ENCODE results near the gene EFNA3. TPM values are rescaled to one million over a fixed set of nuclear protein-coding genes. Genes with fewer than 3 reads are reported as not detected.

EFNA3 gene
- total and polyA plus RNA-seq, 8 donors: 0.52 to 1.2 (median 0.72) TPM

DNA sequence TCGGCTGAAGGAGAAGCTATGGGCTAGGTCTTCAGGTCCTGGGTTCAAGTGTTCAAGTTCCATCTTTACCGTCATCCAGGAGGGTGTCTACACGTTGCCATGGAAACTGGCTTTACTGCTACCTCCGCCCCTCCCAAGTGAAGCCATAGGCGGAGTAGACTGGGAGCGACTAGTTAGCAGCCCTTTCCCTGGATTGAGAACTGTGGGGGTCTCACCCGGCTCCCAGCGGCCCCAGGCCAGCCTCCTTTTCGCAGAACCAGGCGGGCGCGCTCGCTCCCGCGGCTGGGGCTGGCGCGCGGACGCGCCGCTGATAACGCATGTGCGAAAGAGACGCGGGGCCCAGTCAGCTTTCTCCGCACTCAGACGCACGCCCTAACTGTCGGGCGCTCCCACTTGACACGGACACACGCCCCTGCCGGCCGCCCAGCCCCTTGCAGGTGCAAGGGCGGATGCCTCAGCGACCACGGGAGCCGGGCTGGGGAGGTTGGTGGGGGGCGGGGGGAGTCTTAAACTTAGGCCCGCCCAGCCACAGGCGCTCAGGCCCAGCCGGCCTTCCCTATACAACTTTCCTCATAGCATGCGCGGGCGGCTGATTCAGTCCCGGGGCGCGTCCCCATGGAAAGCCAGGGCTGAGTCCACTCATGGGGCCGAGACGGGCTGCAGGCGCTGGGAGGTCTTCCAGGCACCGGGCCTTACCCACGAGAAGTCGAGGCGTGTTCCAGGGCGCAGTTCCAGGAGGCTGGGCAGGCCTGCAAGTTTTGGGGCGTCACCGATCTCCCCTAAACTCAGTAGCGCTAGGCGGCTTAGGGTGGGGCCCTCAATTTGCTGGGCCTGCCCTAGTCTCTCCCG lies 7.7 kb upstream of the EFNA3 start:
- Histone ChIP-seq H3K36me3 (no peaks in the 10 kb centered on the region), H3K27ac (no peak overlapping the region), H3K4me3 (peak overlapping the region; percentile 1 to 47 (median 16)), H3K4me1 (peaks cover 0 to 7% (median 0%) of the 10 kb centered on the region in 3 donors), H3K27me3 (no peaks in the 10 kb centered on the region), H3K9me3 (no peaks in the 10 kb centered on the region)
- TF ChIP-seq, protein P1, sequence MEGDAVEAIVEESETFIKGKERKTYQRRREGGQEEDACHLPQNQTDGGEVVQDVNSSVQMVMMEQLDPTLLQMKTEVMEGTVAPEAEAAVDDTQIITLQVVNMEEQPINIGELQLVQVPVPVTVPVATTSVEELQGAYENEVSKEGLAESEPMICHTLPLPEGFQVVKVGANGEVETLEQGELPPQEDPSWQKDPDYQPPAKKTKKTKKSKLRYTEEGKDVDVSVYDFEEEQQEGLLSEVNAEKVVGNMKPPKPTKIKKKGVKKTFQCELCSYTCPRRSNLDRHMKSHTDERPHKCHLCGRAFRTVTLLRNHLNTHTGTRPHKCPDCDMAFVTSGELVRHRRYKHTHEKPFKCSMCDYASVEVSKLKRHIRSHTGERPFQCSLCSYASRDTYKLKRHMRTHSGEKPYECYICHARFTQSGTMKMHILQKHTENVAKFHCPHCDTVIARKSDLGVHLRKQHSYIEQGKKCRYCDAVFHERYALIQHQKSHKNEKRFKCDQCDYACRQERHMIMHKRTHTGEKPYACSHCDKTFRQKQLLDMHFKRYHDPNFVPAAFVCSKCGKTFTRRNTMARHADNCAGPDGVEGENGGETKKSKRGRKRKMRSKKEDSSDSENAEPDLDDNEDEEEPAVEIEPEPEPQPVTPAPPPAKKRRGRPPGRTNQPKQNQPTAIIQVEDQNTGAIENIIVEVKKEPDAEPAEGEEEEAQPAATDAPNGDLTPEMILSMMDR (IDR thresholded peaks at IDR 0.05): peak in 3 of 4 donors; percentile 14 to 37 (median 31)
- peak in 5 of 6 donors; percentile 68 to 89 (median 77) for DNase-seq
- WGBS, 2 donors: 10 to 11% methylated on average over 60 to 61 of the region's 61 CpGs
- intact Hi-C loops (cut with DNase I): no loop called here
- ATAC-seq: peak; percentile 84 to 90 (median 90)
- no peak for FAIRE-seq

DNA sequence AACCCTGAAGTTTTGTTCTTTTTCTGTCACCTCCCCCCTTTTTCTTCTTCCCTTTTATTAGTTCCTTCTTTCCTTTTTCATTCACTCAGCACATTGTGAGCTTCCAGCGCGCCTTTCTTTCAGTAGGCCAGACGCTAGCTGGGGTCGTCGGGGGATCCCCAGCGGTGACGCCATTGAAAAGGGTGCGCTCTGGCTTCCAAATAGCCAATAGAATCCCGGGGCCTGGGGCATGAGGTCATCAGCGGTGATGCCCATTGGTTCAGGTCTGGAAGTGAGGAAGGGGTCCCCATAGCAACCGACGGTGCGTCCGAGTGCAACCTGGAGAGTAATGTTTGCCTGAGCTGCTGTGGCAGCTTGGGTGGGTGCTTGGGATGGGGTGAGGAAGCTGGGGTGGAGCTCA lies 6.9 kb upstream of the EFNA3 start:
- no peak for FAIRE-seq
- TF ChIP-seq, protein P1 (IDR thresholded peaks at IDR 0.05): no peak
- peak in 2 of 6 donors; percentile 16 to 52 for DNase-seq
- no peak overlapping the region for H3K4me3 ChIP-seq
- H3K9me3 ChIP-seq: no peaks in the 10 kb centered on the region
- H3K27ac ChIP-seq: no peak overlapping the region
- H3K27me3 ChIP-seq: no peaks in the 10 kb centered on the region
- no peaks in the 10 kb centered on the region for H3K36me3 ChIP-seq
- ATAC-seq: no peak
- 75 to 77% methylated on average over 14 of the region's 14 CpGs for WGBS, 2 donors
- intact Hi-C loops (cut with DNase I): no loop called here
- H3K4me1 ChIP-seq: peaks cover 0 to 7% (median 0%) of the 10 kb centered on the region in 3 donors

DNA sequence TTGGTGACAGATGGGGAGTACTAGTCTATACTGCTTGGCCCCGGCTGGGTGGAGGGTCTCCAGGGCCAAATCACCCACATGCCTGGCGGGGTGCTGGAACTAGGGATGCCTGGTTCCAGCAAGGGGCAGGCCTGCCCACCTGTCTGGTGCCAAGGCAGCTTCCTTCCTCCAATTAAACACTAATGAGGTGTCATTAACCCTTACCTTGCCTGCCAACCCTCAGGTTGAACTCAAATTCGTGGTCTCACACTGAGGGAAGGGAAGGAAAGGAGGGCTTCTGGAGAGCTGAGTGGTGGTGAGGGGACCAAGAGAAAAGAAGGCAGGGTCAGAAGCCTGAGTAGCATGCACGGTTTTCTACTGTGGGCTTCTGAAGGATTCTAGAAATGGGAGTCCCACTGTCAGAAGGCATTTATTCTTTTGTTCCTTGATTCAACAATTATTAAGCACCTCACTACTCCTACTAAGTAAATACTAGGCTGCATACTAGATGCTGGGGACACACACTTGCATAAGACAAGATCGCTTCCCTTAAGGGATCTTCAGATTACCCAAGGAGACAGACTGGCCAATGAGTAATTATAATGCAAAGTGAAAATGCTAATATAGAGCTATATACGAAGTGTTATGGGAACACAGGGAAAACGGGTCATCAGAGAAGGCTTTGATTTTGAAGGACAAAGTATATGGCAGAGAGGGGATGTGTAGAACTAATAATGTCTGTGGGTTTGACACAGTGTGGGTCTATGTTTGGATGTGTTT lies 5.9 kb upstream of the EFNA3 start:
- FAIRE-seq: no peak
- TF ChIP-seq, protein P1 (IDR thresholded peaks at IDR 0.05): no peak

DNA sequence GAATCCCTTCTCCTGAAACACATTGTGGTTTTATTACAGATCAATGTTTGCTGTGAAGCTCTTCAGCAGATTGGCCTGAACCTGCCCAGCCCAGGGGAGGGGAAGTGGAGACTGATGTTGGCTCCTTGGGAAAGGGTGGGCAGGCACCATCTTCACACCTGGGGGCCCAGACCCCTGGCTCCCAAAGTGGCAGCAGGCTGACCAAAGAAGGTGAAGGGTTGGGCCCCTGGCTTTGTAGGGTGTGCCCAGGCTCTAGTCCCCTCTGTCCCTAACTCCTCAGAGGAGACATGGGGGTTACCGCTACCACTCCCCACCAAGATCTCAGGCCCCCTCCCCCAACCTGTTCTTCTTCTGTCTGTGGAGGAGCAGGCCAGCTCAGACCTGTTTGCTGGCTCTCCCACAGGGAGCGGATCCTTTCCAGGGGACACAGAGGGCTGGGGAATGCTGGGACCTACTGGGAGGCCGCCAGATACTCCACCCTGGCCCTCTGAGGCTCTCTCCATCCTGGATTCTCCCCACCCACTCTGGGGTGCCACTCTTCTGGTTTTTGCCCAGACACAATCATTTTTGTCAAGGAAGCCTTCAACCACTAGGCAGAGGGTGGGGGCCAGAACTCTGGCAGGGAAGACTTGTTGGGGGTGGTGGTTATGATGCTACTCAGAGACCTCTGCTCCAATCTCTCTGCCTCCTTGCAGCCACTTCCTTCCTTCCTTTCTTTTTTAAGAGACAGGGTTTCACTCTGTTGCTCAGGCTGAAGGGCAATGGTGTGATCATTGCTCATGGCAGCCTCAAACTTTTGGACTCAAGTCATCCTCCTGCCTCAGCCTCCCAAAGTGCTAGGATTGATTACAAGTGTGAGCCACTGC lies 5.0 kb upstream of the EFNA3 start:
- Histone ChIP-seq H3K4me3 (no peak overlapping the region), H3K27me3 (no peaks in the 10 kb centered on the region), H3K36me3 (no peaks in the 10 kb centered on the region), H3K4me1 (peaks cover 0 to 7% (median 0%) of the 10 kb centered on the region in 3 donors), H3K9me3 (no peaks in the 10 kb centered on the region), H3K27ac (no peak overlapping the region)
- 95 to 97% methylated on average over 3 of the region's 3 CpGs for WGBS, 2 donors
- intact Hi-C loops (cut with DNase I): no loop called here
- peak in 2 of 6 donors; percentile 12 to 46 for DNase-seq
- TF ChIP-seq, protein P1 (IDR thresholded peaks at IDR 0.05): no peak
- no peak for ATAC-seq
- no peak for FAIRE-seq

More for the DNA sequence above, 5.9 kb upstream of the EFNA3 start:
- DNase-seq (peak in 2 of 6 donors; percentile 17 to 29), ATAC-seq (no peak)
- Histone ChIP-seq H3K4me1 (peaks cover 0 to 7% (median 0%) of the 10 kb centered on the region in 3 donors), H3K27me3 (no peaks in the 10 kb centered on the region), H3K27ac (no peak overlapping the region), H3K9me3 (no peaks in the 10 kb centered on the region), H3K36me3 (no peaks in the 10 kb centered on the region), H3K4me3 (no peak overlapping the region)
- 57 to 62% methylated on average over 7 of the region's 7 CpGs for WGBS, 2 donors
- intact Hi-C loops (cut with DNase I): no loop called here
